ENCODE measurements around the gene RILPL2.

DNA sequence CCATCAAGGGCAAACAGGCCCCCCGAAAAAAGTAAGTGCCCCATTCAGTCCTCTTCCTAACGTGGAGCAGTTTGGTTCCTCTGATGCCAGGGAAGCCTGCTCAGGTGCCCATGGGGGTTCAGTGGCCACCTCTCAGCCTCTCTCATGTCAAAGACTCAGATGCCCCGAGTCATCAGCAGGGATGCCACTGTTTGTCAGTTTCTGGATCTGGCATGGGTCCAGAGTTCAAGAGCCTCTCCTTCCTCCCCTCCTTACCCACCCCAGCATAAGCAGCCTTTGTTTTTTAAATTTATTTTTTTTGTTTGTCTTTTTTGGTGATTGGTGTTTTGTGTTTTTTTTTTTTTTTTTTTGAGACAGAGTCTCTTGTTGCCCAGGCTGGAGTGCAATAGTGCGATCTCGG, 41.2 kb downstream of the RILPL2 start:
- TF ChIP-seq, protein P1, sequence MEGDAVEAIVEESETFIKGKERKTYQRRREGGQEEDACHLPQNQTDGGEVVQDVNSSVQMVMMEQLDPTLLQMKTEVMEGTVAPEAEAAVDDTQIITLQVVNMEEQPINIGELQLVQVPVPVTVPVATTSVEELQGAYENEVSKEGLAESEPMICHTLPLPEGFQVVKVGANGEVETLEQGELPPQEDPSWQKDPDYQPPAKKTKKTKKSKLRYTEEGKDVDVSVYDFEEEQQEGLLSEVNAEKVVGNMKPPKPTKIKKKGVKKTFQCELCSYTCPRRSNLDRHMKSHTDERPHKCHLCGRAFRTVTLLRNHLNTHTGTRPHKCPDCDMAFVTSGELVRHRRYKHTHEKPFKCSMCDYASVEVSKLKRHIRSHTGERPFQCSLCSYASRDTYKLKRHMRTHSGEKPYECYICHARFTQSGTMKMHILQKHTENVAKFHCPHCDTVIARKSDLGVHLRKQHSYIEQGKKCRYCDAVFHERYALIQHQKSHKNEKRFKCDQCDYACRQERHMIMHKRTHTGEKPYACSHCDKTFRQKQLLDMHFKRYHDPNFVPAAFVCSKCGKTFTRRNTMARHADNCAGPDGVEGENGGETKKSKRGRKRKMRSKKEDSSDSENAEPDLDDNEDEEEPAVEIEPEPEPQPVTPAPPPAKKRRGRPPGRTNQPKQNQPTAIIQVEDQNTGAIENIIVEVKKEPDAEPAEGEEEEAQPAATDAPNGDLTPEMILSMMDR (conservative IDR thresholded peaks at IDR 0.05) = no peak
- no peak for TF ChIP-seq EZH2 (IDR thresholded peaks at IDR 0.05; ENCODE audit: low read depth)
